HepG2 (cell line): Measurements from ENCODE around the gene TMEM204. TPM values are rescaled to one million over a fixed set of nuclear protein-coding genes. Genes with fewer than 3 reads are reported as not detected.
A peak's percentile ranks its signal among the peaks of the same experiment; 100 is the strongest.

Experiments
- ADNP ChIP-seq: sonication (generic); formaldehyde crosslinking; IDR thresholded peaks from 2 replicates; pipeline ENCODE4 v1.4.0; 2020; ENCODE audit warnings: missing genetic modification reagents
- ARNT ChIP-seq: fragments of 450-650 bp; IDR thresholded peaks from 2 replicates; pipeline ENCODE4 v1.6.1; 2017
- GATA4 ChIP-seq: sonication (generic); IDR thresholded peaks from 2 replicates; pipeline ENCODE4 v1.6.1; 2016; ENCODE audit warnings: antibody characterized with exemption, low read depth, borderline replicate concordance
- HNRNPH1 ChIP-seq: fragments of 200-400 bp; formaldehyde crosslinking; optimal IDR thresholded peaks from 2 replicates; pipeline ENCODE3; 2017; ENCODE audit warnings: mild to moderate bottlenecking, low read depth, low read length
- MAFK ChIP-seq, 2 experiments: IDR thresholded peaks in 1 of 2; conservative IDR thresholded peaks in 1 of 2; 2 replicates each; pipeline ENCODE4 v1.6.1; 2011; ENCODE audit warnings: improper control_type of control experiment in 2 of 2, low read length in 2 of 2
- NFKBIZ ChIP-seq: IDR thresholded peaks from 2 replicates; pipeline ENCODE4 v1.6.1; 2018; ENCODE audit warnings: missing genetic modification reagents, missing compliant biosample characterization
- TAF1 ChIP-seq: sonication (generic); formaldehyde crosslinking; IDR thresholded peaks from 2 replicates; pipeline ENCODE4 v1.4.0; 2020; ENCODE audit warnings: missing genetic modification reagents
- ZNF260 ChIP-seq: sonication (generic); formaldehyde crosslinking; IDR thresholded peaks from 2 replicates; pipeline ENCODE4 v1.4.0; 2020; ENCODE audit warnings: missing genetic modification reagents, low read depth, mild to moderate bottlenecking, borderline replicate concordance
- ZNF484 ChIP-seq: sonication (generic); formaldehyde crosslinking; IDR thresholded peaks from 2 replicates; pipeline ENCODE4 v1.5.1; 2020; ENCODE audit warnings: mild to moderate bottlenecking, low read depth, missing genetic modification reagents, borderline replicate concordance
- ZNF788 ChIP-seq: sonication (generic); formaldehyde crosslinking; IDR thresholded peaks from 2 replicates; pipeline ENCODE4 v1.5.0; 2020; ENCODE audit warnings: mild to moderate bottlenecking, missing genetic modification reagents, borderline replicate concordance
- polyA plus RNA-seq, 8 experiments: library from polyadenylated mRNA; depleted of rRNA in 3 of 8; stranded (reverse) in 7 of 8; unstranded in 1 of 8; fragments of >200 nt; fragmentation: Illumina TruSeq in 4 of 8; extraction: Trizol in 4 of 8; gene quantifications; 2 replicates each; pipeline versions ENCODE4 v1.2.1 to v1.2.3, GENCODE V29; 2011 to 2016; ENCODE audit warnings: low read depth in 4 of 8, missing spikeins in 1 of 8, mixed read lengths in 1 of 8; ENCODE audit not compliant: insufficient read depth in 1 of 8
- total RNA-seq, 5 experiments: library from RNA; depleted of rRNA; stranded (reverse); fragments of >200 nt; fragmentation: Illumina TruSeq; extraction: Trizol; gene quantifications; 2 replicates each; pipeline ENCODE4 v1.2.3, GENCODE V29; 2016; ENCODE audit warnings: low read depth in 1 of 5
- TF ChIP-seq, protein P1 (sequence below): sonication (generic); formaldehyde crosslinking; IDR thresholded peaks from 2 replicates; pipeline ENCODE4 v1.5.1; 2020; ENCODE audit warnings: missing genetic modification reagents, mild to moderate bottlenecking, borderline replicate concordance
- TF ChIP-seq, protein P2 (sequence below): sonication (generic); formaldehyde crosslinking; IDR thresholded peaks from 2 replicates; pipeline ENCODE4 v1.9.0; 2022; ENCODE audit warnings: missing genetic modification reagents, mild to moderate bottlenecking, borderline replicate concordance
- TF ChIP-seq, protein P3 (sequence below): sonication (generic); formaldehyde crosslinking; IDR thresholded peaks from 2 replicates; pipeline ENCODE4 v1.4.0; 2020; ENCODE audit warnings: missing genetic modification reagents

TMEM204 gene
- total and polyA plus RNA-seq, 2 of the 13 experiments (the other 11 are each of a cell fraction or from before 2014, with no cell fraction given) = not detected

DNA sequence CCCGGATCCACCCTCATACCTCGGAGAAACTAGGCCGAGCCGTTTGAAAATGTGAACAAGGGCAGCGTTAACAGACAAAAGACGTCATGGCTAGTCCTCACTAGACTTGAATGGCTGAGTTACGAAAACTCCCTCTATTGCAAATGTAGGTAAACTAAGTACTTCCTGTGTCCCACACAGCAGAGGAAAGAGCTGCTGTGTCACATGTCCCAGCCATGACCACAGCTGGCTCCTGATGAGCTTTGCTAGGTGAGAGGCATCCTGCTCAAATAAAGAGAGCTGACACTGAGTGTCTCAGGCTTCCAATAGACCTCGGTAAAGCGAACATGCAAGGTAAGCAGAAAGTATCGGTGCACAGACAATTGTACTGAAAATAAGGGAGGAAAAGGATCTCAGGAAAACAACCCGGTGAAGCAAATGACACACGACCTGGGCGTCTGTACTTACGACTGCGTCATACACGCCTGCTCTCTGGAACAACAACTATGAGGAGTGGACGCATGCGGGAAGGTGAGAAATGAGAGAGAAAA is 26.0 kb downstream of the TMEM204 start (continued):
- TF ChIP-seq, protein P1, sequence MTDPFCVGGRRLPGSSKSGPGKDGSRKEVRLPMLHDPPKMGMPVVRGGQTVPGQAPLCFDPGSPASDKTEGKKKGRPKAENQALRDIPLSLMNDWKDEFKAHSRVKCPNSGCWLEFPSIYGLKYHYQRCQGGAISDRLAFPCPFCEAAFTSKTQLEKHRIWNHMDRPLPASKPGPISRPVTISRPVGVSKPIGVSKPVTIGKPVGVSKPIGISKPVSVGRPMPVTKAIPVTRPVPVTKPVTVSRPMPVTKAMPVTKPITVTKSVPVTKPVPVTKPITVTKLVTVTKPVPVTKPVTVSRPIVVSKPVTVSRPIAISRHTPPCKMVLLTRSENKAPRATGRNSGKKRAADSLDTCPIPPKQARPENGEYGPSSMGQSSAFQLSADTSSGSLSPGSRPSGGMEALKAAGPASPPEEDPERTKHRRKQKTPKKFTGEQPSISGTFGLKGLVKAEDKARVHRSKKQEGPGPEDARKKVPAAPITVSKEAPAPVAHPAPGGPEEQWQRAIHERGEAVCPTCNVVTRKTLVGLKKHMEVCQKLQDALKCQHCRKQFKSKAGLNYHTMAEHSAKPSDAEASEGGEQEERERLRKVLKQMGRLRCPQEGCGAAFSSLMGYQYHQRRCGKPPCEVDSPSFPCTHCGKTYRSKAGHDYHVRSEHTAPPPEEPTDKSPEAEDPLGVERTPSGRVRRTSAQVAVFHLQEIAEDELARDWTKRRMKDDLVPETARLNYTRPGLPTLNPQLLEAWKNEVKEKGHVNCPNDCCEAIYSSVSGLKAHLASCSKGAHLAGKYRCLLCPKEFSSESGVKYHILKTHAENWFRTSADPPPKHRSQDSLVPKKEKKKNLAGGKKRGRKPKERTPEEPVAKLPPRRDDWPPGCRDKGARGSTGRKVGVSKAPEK = no peak
- TF ChIP-seq TAF1 (CRISPR knock-in tag) = no peak
- no peak for TF ChIP-seq GATA4
- no peak for TF ChIP-seq ZNF788 (CRISPR knock-in tag)
- TF ChIP-seq ADNP (CRISPR knock-in tag) = no peak
- TF ChIP-seq, protein P2, sequence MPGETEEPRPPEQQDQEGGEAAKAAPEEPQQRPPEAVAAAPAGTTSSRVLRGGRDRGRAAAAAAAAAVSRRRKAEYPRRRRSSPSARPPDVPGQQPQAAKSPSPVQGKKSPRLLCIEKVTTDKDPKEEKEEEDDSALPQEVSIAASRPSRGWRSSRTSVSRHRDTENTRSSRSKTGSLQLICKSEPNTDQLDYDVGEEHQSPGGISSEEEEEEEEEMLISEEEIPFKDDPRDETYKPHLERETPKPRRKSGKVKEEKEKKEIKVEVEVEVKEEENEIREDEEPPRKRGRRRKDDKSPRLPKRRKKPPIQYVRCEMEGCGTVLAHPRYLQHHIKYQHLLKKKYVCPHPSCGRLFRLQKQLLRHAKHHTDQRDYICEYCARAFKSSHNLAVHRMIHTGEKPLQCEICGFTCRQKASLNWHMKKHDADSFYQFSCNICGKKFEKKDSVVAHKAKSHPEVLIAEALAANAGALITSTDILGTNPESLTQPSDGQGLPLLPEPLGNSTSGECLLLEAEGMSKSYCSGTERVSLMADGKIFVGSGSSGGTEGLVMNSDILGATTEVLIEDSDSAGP = no peak
- no peak for TF ChIP-seq HNRNPH1
- no peak for TF ChIP-seq ARNT
- TF ChIP-seq ZNF260 (CRISPR knock-in tag) = no peak
- TF ChIP-seq NFKBIZ (CRISPR knock-in tag) = no peak
- no peak for TF ChIP-seq ZNF484
- TF ChIP-seq MAFK (conservative IDR thresholded peaks at IDR 0.05 in 1 of 2, IDR thresholded peaks at IDR 0.05 in 1 of 2; ENCODE audit: low read length in 2 of 2) = peak; percentile 62 to 82
- TF ChIP-seq, protein P3, sequence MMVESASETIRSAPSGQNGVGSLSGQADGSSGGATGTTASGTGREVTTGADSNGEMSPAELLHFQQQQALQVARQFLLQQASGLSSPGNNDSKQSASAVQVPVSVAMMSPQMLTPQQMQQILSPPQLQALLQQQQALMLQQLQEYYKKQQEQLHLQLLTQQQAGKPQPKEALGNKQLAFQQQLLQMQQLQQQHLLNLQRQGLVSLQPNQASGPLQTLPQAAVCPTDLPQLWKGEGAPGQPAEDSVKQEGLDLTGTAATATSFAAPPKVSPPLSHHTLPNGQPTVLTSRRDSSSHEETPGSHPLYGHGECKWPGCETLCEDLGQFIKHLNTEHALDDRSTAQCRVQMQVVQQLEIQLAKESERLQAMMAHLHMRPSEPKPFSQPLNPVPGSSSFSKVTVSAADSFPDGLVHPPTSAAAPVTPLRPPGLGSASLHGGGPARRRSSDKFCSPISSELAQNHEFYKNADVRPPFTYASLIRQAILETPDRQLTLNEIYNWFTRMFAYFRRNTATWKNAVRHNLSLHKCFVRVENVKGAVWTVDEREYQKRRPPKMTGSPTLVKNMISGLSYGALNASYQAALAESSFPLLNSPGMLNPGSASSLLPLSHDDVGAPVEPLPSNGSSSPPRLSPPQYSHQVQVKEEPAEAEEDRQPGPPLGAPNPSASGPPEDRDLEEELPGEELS (CRISPR knock-in tag) = no peak
